HFF-Myc (cell line): ENCODE data around the gene INKA1.

ENCODE experiments used
- DNase-seq: peaks from one replicate; pipeline ENCODE4 v3.0.0-alpha.2; 2011; ENCODE audit warnings: low read depth; ENCODE audit errors: extremely low read depth
- H3K4me3 ChIP-seq: replicated peaks from 2 replicates; pipeline ENCODE4 v1.5.1; 2011; ENCODE audit warnings: low read depth, mild to moderate bottlenecking, control low read depth, low read length
- CTCF ChIP-seq: IDR thresholded peaks from 2 replicates; pipeline ENCODE4 v1.5.1; 2012; ENCODE audit warnings: mild to moderate bottlenecking, low read depth, low read length, control low read depth; ENCODE audit errors: missing control alignments

INKA1 gene

GRCh38 chr3:49802719-49803464 lies at the start of gene INKA1:
INKA1 (plus strand) TSS chr3:49803261; CDS start chr3:49803393, 132 bp downstream.
- peak; percentile 88 for TF ChIP-seq CTCF
- peak; percentile 42 for DNase-seq
- peak within 1 kb of the TSS; percentile 69 for H3K4me3 ChIP-seq

- no peak for DNase-seq
- no peak overlapping the region for H3K4me3 ChIP-seq
- no peak for TF ChIP-seq CTCF
These were observed 48.5 kb upstream of the INKA1 start for GRCh38 chr3:49754536-49754935.

GRCh38 chr3:49756036-49756435 lies 47.0 kb upstream of the INKA1 start:
- no peak overlapping the region for H3K4me3 ChIP-seq
- TF ChIP-seq CTCF = no peak
- no peak for DNase-seq

- TF ChIP-seq CTCF = no peak
- no peak overlapping the region for H3K4me3 ChIP-seq
- DNase-seq = no peak
These were observed 45.9 kb upstream of the INKA1 start for GRCh38 chr3:49757197-49757596.

- DNase-seq = no peak
- H3K4me3 ChIP-seq = no peak overlapping the region
- no peak for TF ChIP-seq CTCF
These were observed 43.8 kb upstream of the INKA1 start for GRCh38 chr3:49759226-49759625.

- TF ChIP-seq CTCF = no peak
- H3K4me3 ChIP-seq = no peak overlapping the region
- DNase-seq = no peak
These were observed 41.4 kb upstream of the INKA1 start for GRCh38 chr3:49761661-49762060.

- H3K4me3 ChIP-seq = no peak overlapping the region
- no peak for DNase-seq
- no peak for TF ChIP-seq CTCF
These were observed 39.1 kb upstream of the INKA1 start for GRCh38 chr3:49763981-49764380.
